GM23338 (cell line): ENCODE results near the gene NOMO2.
"Not testable (repeated sequence)": the region's sequence is repeated elsewhere in the genome, so short reads cannot be mapped to it uniquely, and the experiment has no call there.

Experiments
- CREB1 ChIP-seq: fragments of 250-450 bp; sonication (Bioruptor Pico); IDR thresholded peaks from 2 replicates; pipeline ENCODE4 v1.5.0; 2020; ENCODE audit warnings: low read depth, mild to moderate bottlenecking, moderate library complexity
- EZH2 ChIP-seq: fragments of 200-600 bp; sonication (generic); IDR thresholded peaks from one replicate; pipeline ENCODE4 v1.8.0; 2017; ENCODE audit warnings: antibody characterized with exemption, mild to moderate bottlenecking, low read depth; ENCODE audit not compliant: unreplicated experiment
- EZH2phosphoT487 ChIP-seq: fragments of 200-600 bp; sonication (generic); IDR thresholded peaks from one replicate; pipeline ENCODE4 v1.8.1; 2018; ENCODE audit warnings: antibody characterized with exemption; ENCODE audit not compliant: unreplicated experiment
- JUNB ChIP-seq: IDR thresholded peaks from one replicate; pipeline ENCODE4 v1.6.1; 2016; ENCODE audit warnings: antibody characterized with exemption; ENCODE audit not compliant: unreplicated experiment
- POLR2AphosphoS5 ChIP-seq: IDR thresholded peaks from 2 replicates; pipeline ENCODE4 v1.6.1; 2016; ENCODE audit warnings: antibody characterized with exemption, low read depth
- TF ChIP-seq, protein P1 (sequence below), 2 experiments: fragments of 200-600 bp in 1 of 2; sonication (generic) in 1 of 2; conservative IDR thresholded peaks; 2 replicates each; pipeline versions ENCODE4 v1.5.1 to v1.6.1; 2016 to 2017; ENCODE audit warnings: antibody characterized with exemption in 2 of 2, low read depth in 2 of 2, mild to moderate bottlenecking in 2 of 2, moderate library complexity in 1 of 2
- TF ChIP-seq, protein P2 (sequence below): IDR thresholded peaks from one replicate; pipeline ENCODE4 v1.6.1; 2018; ENCODE audit warnings: antibody characterized with exemption; ENCODE audit not compliant: unreplicated experiment
- TF ChIP-seq, protein P3 (sequence below): fragments of 250-450 bp; sonication (Bioruptor Pico); IDR thresholded peaks from 2 replicates; pipeline ENCODE4 v1.5.0; 2020; ENCODE audit warnings: mild to moderate bottlenecking, moderate library complexity
- TF ChIP-seq, protein P4 (sequence below): IDR thresholded peaks from 2 replicates; pipeline ENCODE4 v1.6.1; 2016; ENCODE audit warnings: antibody characterized with exemption

DNA sequence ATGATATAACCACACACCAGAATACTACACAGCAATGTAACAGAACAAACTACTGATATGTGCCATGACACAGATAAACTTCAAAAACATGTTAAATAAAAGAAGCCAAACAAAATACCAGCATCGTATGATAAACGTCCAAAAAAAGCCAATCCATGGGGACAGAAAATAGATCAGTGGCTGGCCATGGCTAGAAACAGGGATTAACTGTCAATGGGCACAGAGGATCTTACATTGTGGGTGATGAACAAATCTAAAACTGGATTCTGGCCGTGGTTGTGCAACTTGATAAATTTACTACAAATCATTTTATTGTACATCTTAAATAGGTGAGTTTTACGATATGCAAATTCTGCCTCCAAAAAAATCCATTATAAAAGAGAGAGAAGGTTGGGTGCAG, 35.4 kb downstream of the NOMO2 start:
- TF ChIP-seq, protein P1, sequence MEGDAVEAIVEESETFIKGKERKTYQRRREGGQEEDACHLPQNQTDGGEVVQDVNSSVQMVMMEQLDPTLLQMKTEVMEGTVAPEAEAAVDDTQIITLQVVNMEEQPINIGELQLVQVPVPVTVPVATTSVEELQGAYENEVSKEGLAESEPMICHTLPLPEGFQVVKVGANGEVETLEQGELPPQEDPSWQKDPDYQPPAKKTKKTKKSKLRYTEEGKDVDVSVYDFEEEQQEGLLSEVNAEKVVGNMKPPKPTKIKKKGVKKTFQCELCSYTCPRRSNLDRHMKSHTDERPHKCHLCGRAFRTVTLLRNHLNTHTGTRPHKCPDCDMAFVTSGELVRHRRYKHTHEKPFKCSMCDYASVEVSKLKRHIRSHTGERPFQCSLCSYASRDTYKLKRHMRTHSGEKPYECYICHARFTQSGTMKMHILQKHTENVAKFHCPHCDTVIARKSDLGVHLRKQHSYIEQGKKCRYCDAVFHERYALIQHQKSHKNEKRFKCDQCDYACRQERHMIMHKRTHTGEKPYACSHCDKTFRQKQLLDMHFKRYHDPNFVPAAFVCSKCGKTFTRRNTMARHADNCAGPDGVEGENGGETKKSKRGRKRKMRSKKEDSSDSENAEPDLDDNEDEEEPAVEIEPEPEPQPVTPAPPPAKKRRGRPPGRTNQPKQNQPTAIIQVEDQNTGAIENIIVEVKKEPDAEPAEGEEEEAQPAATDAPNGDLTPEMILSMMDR (conservative IDR thresholded peaks at IDR 0.05; ENCODE audit: low read depth in 2 of 2), result not testable (repeated sequence)
- not testable (repeated sequence) for TF ChIP-seq CREB1 (CRISPR knock-in tag); POLR2AphosphoS5; EZH2; JUNB; EZH2phosphoT487
- TF ChIP-seq, protein P2, sequence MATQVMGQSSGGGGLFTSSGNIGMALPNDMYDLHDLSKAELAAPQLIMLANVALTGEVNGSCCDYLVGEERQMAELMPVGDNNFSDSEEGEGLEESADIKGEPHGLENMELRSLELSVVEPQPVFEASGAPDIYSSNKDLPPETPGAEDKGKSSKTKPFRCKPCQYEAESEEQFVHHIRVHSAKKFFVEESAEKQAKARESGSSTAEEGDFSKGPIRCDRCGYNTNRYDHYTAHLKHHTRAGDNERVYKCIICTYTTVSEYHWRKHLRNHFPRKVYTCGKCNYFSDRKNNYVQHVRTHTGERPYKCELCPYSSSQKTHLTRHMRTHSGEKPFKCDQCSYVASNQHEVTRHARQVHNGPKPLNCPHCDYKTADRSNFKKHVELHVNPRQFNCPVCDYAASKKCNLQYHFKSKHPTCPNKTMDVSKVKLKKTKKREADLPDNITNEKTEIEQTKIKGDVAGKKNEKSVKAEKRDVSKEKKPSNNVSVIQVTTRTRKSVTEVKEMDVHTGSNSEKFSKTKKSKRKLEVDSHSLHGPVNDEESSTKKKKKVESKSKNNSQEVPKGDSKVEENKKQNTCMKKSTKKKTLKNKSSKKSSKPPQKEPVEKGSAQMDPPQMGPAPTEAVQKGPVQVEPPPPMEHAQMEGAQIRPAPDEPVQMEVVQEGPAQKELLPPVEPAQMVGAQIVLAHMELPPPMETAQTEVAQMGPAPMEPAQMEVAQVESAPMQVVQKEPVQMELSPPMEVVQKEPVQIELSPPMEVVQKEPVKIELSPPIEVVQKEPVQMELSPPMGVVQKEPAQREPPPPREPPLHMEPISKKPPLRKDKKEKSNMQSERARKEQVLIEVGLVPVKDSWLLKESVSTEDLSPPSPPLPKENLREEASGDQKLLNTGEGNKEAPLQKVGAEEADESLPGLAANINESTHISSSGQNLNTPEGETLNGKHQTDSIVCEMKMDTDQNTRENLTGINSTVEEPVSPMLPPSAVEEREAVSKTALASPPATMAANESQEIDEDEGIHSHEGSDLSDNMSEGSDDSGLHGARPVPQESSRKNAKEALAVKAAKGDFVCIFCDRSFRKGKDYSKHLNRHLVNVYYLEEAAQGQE, result not testable (repeated sequence)
- TF ChIP-seq, protein P3, sequence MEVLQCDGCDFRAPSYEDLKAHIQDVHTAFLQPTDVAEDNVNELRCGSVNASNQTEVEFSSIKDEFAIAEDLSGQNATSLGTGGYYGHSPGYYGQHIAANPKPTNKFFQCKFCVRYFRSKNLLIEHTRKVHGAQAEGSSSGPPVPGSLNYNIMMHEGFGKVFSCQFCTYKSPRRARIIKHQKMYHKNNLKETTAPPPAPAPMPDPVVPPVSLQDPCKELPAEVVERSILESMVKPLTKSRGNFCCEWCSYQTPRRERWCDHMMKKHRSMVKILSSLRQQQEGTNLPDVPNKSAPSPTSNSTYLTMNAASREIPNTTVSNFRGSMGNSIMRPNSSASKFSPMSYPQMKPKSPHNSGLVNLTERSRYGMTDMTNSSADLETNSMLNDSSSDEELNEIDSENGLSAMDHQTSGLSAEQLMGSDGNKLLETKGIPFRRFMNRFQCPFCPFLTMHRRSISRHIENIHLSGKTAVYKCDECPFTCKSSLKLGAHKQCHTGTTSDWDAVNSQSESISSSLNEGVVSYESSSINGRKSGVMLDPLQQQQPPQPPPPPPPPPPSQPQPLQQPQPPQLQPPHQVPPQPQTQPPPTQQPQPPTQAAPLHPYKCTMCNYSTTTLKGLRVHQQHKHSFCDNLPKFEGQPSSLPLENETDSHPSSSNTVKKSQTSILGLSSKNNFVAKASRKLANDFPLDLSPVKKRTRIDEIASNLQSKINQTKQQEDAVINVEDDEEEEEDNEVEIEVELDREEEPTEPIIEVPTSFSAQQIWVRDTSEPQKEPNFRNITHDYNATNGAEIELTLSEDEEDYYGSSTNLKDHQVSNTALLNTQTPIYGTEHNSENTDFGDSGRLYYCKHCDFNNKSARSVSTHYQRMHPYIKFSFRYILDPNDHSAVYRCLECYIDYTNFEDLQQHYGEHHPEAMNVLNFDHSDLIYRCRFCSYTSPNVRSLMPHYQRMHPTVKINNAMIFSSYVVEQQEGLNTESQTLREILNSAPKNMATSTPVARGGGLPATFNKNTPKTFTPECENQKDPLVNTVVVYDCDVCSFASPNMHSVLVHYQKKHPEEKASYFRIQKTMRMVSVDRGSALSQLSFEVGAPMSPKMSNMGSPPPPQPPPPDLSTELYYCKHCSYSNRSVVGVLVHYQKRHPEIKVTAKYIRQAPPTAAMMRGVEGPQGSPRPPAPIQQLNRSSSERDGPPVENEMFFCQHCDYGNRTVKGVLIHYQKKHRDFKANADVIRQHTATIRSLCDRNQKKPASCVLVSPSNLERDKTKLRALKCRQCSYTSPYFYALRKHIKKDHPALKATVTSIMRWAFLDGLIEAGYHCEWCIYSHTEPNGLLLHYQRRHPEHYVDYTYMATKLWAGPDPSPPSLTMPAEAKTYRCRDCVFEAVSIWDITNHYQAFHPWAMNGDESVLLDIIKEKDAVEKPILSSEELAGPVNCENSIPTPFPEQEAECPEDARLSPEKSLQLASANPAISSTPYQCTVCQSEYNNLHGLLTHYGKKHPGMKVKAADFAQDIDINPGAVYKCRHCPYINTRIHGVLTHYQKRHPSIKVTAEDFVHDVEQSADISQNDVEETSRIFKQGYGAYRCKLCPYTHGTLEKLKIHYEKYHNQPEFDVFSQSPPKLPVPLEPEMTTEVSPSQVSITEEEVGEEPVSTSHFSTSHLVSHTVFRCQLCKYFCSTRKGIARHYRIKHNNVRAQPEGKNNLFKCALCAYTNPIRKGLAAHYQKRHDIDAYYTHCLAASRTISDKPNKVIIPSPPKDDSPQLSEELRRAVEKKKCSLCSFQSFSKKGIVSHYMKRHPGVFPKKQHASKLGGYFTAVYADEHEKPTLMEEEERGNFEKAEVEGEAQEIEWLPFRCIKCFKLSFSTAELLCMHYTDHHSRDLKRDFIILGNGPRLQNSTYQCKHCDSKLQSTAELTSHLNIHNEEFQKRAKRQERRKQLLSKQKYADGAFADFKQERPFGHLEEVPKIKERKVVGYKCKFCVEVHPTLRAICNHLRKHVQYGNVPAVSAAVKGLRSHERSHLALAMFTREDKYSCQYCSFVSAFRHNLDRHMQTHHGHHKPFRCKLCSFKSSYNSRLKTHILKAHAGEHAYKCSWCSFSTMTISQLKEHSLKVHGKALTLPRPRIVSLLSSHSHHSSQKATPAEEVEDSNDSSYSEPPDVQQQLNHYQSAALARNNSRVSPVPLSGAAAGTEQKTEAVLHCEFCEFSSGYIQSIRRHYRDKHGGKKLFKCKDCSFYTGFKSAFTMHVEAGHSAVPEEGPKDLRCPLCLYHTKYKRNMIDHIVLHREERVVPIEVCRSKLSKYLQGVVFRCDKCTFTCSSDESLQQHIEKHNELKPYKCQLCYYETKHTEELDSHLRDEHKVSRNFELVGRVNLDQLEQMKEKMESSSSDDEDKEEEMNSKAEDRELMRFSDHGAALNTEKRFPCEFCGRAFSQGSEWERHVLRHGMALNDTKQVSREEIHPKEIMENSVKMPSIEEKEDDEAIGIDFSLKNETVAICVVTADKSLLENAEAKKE, result not testable (repeated sequence)
- TF ChIP-seq, protein P4, sequence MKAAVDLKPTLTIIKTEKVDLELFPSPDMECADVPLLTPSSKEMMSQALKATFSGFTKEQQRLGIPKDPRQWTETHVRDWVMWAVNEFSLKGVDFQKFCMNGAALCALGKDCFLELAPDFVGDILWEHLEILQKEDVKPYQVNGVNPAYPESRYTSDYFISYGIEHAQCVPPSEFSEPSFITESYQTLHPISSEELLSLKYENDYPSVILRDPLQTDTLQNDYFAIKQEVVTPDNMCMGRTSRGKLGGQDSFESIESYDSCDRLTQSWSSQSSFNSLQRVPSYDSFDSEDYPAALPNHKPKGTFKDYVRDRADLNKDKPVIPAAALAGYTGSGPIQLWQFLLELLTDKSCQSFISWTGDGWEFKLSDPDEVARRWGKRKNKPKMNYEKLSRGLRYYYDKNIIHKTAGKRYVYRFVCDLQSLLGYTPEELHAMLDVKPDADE, result not testable (repeated sequence)
